GM12801 (cell line): ENCODE data around the gene APMAP.

Experiments
- TF ChIP-seq, protein P1 (sequence below): IDR thresholded peaks from one replicate; pipeline ENCODE4 v1.5.1; 2011; ENCODE audit warnings: control low read depth; ENCODE audit not compliant: insufficient read length; ENCODE audit errors: extremely low read depth

The APMAP gene

GRCh38 chr20:25021336-25021735, 28.8 kb upstream of the APMAP start:
- TF ChIP-seq, protein P1, sequence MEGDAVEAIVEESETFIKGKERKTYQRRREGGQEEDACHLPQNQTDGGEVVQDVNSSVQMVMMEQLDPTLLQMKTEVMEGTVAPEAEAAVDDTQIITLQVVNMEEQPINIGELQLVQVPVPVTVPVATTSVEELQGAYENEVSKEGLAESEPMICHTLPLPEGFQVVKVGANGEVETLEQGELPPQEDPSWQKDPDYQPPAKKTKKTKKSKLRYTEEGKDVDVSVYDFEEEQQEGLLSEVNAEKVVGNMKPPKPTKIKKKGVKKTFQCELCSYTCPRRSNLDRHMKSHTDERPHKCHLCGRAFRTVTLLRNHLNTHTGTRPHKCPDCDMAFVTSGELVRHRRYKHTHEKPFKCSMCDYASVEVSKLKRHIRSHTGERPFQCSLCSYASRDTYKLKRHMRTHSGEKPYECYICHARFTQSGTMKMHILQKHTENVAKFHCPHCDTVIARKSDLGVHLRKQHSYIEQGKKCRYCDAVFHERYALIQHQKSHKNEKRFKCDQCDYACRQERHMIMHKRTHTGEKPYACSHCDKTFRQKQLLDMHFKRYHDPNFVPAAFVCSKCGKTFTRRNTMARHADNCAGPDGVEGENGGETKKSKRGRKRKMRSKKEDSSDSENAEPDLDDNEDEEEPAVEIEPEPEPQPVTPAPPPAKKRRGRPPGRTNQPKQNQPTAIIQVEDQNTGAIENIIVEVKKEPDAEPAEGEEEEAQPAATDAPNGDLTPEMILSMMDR = no peak

DNA sequence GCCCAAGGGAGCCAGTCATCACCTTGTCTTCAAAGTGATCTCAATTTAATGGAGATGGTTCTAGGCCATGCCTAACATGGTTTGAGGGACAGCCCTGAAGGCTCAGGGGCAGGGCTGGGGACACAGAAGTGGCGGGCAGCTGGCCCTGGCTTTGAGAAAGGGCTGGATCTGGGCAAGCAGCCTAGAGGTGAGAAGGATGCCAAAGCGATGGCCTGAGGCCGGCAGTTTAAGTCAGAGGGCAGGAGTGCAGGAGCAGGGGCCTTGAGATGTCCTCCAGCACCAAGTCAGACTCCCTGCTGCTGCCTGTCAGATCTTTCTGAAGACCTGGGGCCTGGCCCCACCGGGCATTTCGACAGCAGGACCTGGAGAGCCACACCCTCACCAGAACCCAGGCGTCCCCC, 28.4 kb upstream of the APMAP start:
- TF ChIP-seq, protein P1 = no peak

- TF ChIP-seq, protein P1 = no peak
These were observed 27.8 kb upstream of the APMAP start for GRCh38 chr20:25020345-25020744.

GRCh38 chr20:25019381-25020155, 27.0 kb upstream of the APMAP start:
- TF ChIP-seq, protein P1 = no peak

DNA sequence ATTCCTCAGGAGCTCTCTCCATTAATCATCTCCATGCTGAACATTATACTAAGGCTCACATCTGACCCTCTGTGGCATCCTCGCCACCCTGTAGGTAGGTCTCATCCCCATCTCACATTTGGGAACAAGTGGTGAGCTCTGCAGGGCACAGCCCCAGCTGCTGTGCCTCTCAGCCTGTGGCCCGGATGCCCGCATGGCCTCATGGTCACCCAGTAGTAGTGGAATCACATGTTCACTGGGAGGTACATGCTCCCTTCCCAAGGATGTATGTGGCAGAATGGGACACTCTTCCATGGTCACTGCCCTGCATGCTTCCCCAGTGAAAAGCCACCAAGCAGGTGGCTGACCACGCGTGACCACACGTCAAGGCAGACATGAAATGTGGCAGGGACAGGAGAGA, 26.3 kb upstream of the APMAP start:
- TF ChIP-seq, protein P1 = no peak

DNA sequence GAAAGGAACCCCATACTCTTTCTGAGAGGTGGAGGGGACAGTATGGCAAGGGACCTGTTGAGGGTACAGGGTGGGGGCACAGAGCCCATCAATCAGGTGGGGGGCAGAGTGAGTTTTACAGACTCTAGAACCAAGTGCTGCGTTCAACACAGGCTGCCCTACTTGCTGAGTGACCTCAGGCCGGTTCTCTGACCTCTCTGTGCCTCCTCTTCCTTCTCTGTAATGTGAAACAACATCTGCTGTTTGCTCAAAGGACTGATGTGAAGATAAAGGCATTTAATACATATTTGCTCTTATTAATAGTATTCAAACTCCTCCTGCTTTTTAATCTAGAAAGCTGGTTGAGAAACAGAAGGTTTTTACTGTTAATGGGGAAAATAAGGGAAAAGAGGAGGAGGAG, 25.9 kb upstream of the APMAP start:
- TF ChIP-seq, protein P1 = no peak

DNA sequence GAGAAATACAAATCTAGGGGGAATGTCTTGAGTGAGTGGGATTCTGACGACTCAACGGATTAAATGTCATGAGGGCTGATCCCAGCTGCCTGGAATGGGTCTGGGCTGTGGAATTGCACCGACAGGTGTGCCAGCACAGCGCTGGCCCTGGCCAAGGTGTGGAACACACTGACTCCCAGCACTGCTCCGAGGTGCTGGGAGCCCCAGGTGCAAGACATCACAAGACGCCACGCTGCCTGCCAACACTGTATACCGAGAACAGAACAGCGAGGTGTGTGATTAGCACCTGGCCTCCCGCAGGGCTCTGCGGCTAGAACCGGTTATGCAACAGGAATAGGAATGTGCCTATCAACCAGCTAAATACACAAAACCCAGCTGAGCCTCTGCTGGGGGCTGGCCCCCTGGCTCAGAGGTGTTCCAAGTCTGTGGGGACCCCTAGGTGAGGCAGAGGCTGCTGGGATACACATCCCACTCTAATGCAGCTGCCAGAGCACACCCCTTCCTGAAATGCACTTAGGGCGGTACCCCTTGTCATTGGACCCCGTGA, 24.8 kb upstream of the APMAP start:
- TF ChIP-seq, protein P1 = no peak
